Skeletal muscle tissue (tissue), 4 donors: ENCODE results near the gene PCDHGA1. TPM values are rescaled to one million over a fixed set of nuclear protein-coding genes. Genes with fewer than 3 reads are reported as not detected.

Experiments used
- H3K27ac ChIP-seq: one replicate; pipeline ENCODE4 v1.7.0; 2013; ENCODE audit warnings: mild to moderate bottlenecking, low read depth, low read length, inconsistent platforms
- H3K27me3 ChIP-seq, 3 donors: one replicate each; pipeline ENCODE4 v1.7.0; 2013; ENCODE audit warnings: low read length in 3 of 3; ENCODE audit not compliant: control insufficient read depth in 3 of 3, insufficient read depth in 3 of 3
- H3K36me3 ChIP-seq, 3 donors: one replicate each; pipeline ENCODE4 v1.7.0; 2013; ENCODE audit warnings: low read length in 3 of 3; ENCODE audit not compliant: control insufficient read depth in 3 of 3, insufficient read depth in 3 of 3
- H3K4me1 ChIP-seq, 3 donors: one replicate each; pipeline ENCODE4 v1.7.0; 2013; ENCODE audit warnings: low read length in 3 of 3, mild to moderate bottlenecking in 3 of 3; ENCODE audit not compliant: control insufficient read depth in 3 of 3, insufficient read depth in 3 of 3
- H3K4me3 ChIP-seq, 3 donors: one replicate each; pipeline ENCODE4 v1.7.0; 2013; ENCODE audit warnings: low read length in 3 of 3
- H3K9ac ChIP-seq, 3 donors: one replicate each; pipeline ENCODE4 v1.7.0; 2013; ENCODE audit warnings: low read length in 3 of 3, mild to moderate bottlenecking in 3 of 3, moderate library complexity in 2 of 3, low read depth in 1 of 3
- H3K9me3 ChIP-seq, 3 donors: one replicate each; pipeline ENCODE4 v1.7.0; 2013; ENCODE audit warnings: low read length in 3 of 3; ENCODE audit not compliant: control insufficient read depth in 3 of 3
- total RNA-seq: library from RNA; depleted of rRNA; stranded (reverse); fragments of >200 nt; gene quantifications from one replicate; pipeline ENCODE4 v1.2.3, GENCODE V29; 2014
- donor health status: Osteomylitis.

The PCDHGA1 gene
- total RNA-seq, 1 donor from 2014 or later = 0.52 TPM

DNA sequence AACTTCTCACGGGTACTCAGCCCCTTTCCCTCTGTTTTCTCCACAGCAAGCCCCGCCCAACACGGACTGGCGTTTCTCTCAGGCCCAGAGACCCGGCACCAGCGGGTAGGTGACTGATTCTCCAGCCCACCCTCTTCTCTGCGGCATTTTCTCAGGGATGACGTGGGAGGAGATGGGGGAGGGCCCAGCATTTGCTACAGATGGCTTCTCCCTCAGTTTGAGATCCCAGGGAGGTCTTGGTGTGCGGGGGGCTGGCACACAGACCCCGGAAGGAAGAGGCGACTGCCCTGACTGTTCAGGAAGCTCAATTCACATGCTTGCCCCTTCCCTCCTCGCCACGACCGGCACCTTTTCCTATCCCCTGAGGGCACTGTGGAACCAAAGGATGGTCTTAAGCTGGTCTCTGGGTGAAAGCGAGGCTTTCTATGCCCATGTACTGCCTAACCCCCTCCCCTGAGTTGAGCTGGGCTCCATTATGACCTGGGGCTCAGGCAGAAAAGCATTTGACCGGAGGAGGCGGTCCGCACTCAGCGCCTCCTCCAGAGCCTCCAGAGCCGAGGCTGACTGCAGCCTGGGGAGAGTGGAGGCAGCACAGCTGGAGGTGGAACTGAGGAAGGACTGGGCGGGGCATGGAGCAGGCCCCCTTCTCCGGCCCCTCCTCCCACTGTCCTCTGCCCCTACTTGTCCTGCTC, 164.6 kb downstream of the PCDHGA1 start:
- Histone ChIP-seq H3K9ac (peak overlapping the region in 1 of 3 donors; percentile 8), H3K27ac (no peak overlapping the region), H3K27me3 (peaks cover 0 to 2% (median 0%) of the 10 kb centered on the region in 3 donors), H3K36me3 (peaks cover 5 to 22% (median 18%) of the 10 kb centered on the region in 3 donors), H3K4me3 (no peak overlapping the region), H3K4me1 (peaks cover 14 to 18% (median 15%) of the 10 kb centered on the region in 3 donors), H3K9me3 (no peaks in the 10 kb centered on the region)

DNA sequence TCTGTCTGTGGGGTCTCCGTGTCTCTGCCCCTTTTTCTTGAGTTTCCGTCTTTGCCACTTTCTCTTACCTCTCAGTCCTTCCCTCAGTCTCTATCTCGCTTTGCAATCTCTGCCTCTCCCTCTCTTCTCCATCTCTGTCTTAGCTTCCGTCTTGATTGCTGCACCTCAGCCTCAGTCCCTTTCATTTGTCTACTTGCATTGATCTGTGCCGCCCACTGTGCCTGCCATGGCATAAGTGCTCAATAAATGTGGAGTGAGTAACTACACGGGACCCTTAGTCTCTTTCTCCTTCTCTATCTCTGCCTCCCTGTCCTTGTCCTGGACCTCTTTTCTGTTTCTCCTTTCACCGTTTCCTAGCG, 165.1 kb downstream of the PCDHGA1 start:
- no peak overlapping the region for H3K9ac ChIP-seq
- no peak overlapping the region for H3K27ac ChIP-seq
- peaks cover 14 to 18% (median 15%) of the 10 kb centered on the region in 3 donors for H3K4me1 ChIP-seq
- no peak overlapping the region for H3K4me3 ChIP-seq
- peaks cover 5 to 20% (median 13%) of the 10 kb centered on the region in 3 donors for H3K36me3 ChIP-seq
- no peaks in the 10 kb centered on the region for H3K9me3 ChIP-seq
- peaks cover 0 to 2% (median 0%) of the 10 kb centered on the region in 3 donors for H3K27me3 ChIP-seq

DNA sequence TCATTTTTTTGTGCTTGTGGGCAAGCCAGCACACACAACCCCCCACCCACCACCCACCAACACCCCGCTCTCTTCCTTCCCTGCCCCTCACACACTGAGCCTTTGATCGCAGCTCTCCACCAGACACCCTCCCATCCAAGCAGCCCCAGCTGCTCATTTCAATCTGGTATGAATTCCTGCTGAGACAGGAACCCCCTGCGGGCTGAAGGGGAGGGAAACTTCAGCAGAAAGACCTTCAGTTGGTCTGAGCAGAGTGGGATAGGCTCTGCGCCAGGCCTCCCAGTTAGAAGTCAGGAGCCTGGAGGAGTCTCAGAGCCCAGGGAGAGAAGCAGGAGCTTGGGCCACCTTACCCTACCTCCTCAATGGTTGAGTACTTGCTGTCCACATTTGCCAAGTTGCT, 165.7 kb downstream of the PCDHGA1 start:
- Histone ChIP-seq H3K9me3 (no peaks in the 10 kb centered on the region), H3K36me3 (peaks cover 5 to 18% (median 11%) of the 10 kb centered on the region in 3 donors), H3K4me1 (peaks cover 14 to 18% (median 15%) of the 10 kb centered on the region in 3 donors), H3K27me3 (no peaks in the 10 kb centered on the region), H3K9ac (no peak overlapping the region), H3K27ac (no peak overlapping the region), H3K4me3 (no peak overlapping the region)

DNA sequence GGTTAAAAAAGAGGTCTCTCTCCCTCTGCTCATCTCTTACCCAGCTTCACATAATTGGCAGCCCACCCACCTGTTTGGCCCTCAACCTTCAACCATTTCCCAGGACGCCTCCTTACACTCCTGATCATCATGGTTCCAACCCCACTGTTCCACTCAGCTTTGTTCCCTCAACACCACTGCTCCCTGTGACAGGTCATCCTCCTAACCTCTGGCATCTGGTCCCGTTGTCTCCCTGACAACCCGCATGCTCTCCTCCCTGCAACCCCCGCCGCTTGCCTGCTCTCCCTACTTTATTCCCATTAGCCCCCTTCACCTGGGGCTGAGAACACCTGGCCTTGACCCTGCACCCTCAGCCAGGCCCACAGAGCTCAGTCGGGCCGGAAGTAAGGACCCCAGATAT, 171.4 kb downstream of the PCDHGA1 start:
- H3K9ac ChIP-seq = no peak overlapping the region
- H3K9me3 ChIP-seq = no peaks in the 10 kb centered on the region
- H3K27ac ChIP-seq = no peak overlapping the region
- H3K36me3 ChIP-seq = peaks cover 13 to 15% (median 14%) of the 10 kb centered on the region in 3 donors
- no peak overlapping the region for H3K4me3 ChIP-seq
- H3K27me3 ChIP-seq = no peaks in the 10 kb centered on the region
- H3K4me1 ChIP-seq = peaks cover 4 to 10% (median 6%) of the 10 kb centered on the region in 3 donors

DNA sequence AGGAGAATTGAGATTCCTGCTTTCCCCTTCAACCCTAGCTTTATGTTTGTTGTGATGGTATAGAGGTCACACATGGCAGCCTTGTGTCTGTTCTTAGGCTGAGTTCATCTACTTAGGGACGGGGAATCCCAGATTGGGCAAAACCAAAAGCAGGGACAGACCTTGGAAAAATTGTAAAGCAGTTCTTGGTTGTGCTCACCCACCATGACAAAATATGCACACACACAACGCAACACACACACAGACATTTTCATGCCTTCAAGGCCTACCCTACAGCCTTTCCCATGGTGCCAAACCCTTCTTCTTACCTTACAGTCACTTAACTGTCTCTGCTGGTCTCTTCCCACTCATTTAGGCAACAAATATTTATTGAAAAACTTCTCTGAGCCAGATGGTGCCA, 173.4 kb downstream of the PCDHGA1 start:
- Histone ChIP-seq H3K9ac (no peak overlapping the region), H3K27me3 (no peaks in the 10 kb centered on the region), H3K36me3 (peaks cover 12 to 14% (median 13%) of the 10 kb centered on the region in 3 donors), H3K4me1 (peaks cover 22 to 29% (median 24%) of the 10 kb centered on the region in 3 donors), H3K9me3 (no peaks in the 10 kb centered on the region), H3K27ac (no peak overlapping the region), H3K4me3 (no peak overlapping the region)

DNA sequence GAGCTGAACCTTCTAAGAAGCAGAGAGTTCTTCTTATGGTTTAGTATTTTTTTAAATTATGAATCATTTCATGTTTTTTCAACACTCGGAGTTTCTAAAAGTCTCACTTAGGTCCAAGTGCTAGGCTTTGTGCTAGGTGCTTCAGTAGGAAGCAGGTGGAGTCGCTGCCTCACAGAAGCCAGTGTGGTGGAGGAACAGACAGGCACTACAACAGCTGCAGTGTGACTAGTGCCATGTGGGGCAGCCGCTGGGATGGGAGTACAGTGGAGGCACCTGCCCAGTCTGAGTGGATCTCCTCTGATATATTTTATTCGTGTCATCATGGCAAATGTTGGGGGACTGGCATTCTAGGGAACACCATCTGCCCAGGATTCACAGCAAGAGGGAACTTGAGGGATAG, 173.9 kb downstream of the PCDHGA1 start:
- Histone ChIP-seq H3K9me3 (no peaks in the 10 kb centered on the region), H3K4me1 (peaks cover 25 to 32% (median 27%) of the 10 kb centered on the region in 3 donors), H3K27me3 (no peaks in the 10 kb centered on the region), H3K4me3 (no peak overlapping the region), H3K9ac (no peak overlapping the region), H3K36me3 (peaks cover 10 to 14% (median 11%) of the 10 kb centered on the region in 3 donors), H3K27ac (peak overlapping the region; percentile 6)

DNA sequence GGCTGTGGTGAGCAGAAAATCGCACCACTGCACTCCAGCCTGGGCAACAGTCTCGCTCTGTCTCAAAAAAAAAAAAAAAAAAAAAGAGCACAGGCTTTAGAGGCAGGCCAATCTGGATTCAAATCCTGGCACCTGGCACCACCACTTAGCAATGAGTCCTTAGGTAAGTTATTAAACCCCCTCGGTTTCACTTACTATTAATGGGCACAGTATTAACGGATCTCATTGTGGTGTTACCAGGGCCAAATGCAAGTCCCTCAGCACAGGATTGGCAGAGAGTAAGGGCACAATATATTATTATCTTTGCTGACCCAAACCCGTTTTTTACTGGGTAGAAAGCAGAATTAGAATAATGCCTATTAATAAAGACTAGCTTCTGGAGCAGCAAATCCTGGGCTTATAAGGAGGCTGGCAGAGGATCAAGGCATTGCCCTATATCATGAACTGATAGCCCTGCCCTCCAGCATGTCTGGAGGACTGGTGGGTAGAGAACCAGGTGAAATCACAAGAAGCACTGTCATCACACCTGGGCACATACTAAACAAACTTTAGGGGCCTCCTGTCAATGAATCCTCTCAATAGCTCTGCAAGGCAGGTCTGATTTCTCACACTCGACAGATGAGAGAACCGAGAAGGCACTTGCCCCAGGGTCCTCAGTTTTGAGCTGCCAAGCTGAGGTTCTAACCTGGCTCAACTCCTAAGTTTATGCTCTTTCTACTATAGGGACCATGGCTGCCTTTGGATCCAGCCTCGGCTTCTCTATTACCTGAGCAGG, 176.3 kb downstream of the PCDHGA1 start:
- peak overlapping the region in 1 of 3 donors; percentile 24 for H3K4me3 ChIP-seq
- H3K4me1 ChIP-seq = peaks cover 36 to 40% (median 37%) of the 10 kb centered on the region in 3 donors
- H3K27ac ChIP-seq = peak overlapping the region; percentile 75
- H3K36me3 ChIP-seq = peaks cover 18 to 21% (median 21%) of the 10 kb centered on the region in 3 donors
- peak overlapping the region in 2 of 3 donors; percentile 48 to 57 for H3K9ac ChIP-seq
- no peaks in the 10 kb centered on the region for H3K27me3 ChIP-seq
- H3K9me3 ChIP-seq = no peaks in the 10 kb centered on the region

DNA sequence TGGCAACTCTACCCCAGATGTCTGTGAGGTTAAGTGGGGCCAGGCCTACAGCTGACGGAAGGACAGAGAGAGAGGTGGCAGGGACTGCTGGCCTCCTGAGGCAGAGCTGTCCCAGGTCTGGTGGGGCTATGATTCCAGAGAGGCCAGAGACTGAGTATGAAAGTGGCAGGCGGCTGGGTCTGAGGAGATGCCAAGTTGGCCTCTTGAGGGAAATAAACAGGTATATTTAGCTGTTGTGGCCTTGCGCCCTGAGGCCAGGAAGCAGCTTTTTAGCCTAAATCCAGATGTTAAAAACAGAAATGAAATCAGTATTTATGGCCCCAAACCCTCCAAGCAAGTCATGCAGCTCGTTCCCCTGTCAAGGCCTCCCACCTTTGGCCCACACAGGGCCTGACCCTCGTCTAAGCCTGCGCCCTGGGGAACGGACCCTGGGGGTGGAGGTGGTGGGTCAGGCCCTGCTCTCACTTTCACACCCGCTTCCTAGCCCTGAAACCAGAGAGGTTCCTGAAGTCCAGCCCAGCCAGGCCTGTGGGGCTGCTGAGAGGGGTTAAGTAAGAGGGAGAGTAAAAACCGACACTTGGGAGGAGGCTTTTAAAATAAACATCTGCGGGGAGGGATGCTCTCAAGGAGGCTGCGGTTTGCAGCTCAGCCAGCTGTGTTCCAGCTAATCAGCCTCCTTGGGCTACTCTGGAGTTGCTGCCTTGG, 177.2 kb downstream of the PCDHGA1 start:
- Histone ChIP-seq H3K4me1 (peaks cover 40 to 48% (median 42%) of the 10 kb centered on the region in 3 donors), H3K27ac (peak overlapping the region; percentile 75), H3K27me3 (no peaks in the 10 kb centered on the region), H3K9me3 (no peaks in the 10 kb centered on the region), H3K9ac (peak overlapping the region; percentile 3 to 57 (median 48)), H3K36me3 (peaks cover 24 to 28% (median 24%) of the 10 kb centered on the region in 3 donors), H3K4me3 (peak overlapping the region in 1 of 3 donors; percentile 38)

DNA sequence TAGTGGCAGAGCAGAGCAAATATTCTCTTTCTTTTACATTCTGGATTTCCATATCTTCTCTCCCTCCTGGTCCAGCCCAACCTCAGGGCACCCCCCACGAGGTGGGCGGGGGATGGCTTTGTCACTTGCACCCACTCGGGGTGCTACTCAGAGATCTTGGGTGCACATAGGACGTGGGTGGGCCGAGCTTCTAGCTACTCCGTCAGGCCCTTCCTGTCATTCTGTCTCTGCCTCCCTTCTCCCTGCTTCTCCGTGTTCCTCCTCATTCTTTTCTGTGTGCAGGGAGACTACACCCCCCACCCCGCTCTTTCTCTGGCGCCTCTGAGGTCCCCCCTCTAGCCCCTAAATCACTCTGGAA, 178.1 kb downstream of the PCDHGA1 start:
- peaks cover 49 to 57% (median 50%) of the 10 kb centered on the region in 3 donors for H3K4me1 ChIP-seq
- H3K9ac ChIP-seq = peak overlapping the region; percentile 3 to 50 (median 40)
- H3K27ac ChIP-seq = peak overlapping the region; percentile 75
- peak overlapping the region in 1 of 3 donors; percentile 38 for H3K4me3 ChIP-seq
- H3K36me3 ChIP-seq = peaks cover 24 to 28% (median 24%) of the 10 kb centered on the region in 3 donors
- no peaks in the 10 kb centered on the region for H3K27me3 ChIP-seq
- no peaks in the 10 kb centered on the region for H3K9me3 ChIP-seq
